Measurements from ENCODE around the gene SLC18A2.

- TF ChIP-seq CTCF (IDR thresholded peaks at IDR 0.05) (no peak), POLR2A (IDR thresholded peaks at IDR 0.05) (no peak)
Measured at GRCh38 chr10:117294039-117294645, 53.2 kb downstream of the SLC18A2 start.
